Thoracic aorta (tissue), 2 donors: Measurements from ENCODE around the gene RUFY4. TPM values are rescaled to one million over a fixed set of nuclear protein-coding genes. Genes with fewer than 3 reads are reported as not detected.

Experiments
- ATAC-seq: fragments of 150-250 bp; one replicate; pipeline ENCODE4 v1.8.0; 2017; ENCODE audit warnings: low read depth; ENCODE audit not compliant: insufficient number of reproducible peaks, low FRiP score
- DNase-seq: peaks from one replicate; pipeline ENCODE4 v3.0.0-alpha.2; 2020; ENCODE audit warnings: low spot score
- H3K27ac ChIP-seq, 2 donors: fragments of 200-600 bp; sonication (generic); 1 replicate in 1 of 2; 2 replicates in 1 of 2; pipeline ENCODE4 v1.5.1; 2016; ENCODE audit warnings: mild to moderate bottlenecking in 2 of 2, moderate library complexity in 2 of 2
- H3K27me3 ChIP-seq: fragments of 200-600 bp; sonication (generic); replicated peaks from 2 replicates; pipeline ENCODE4 v1.6.0; 2016; ENCODE audit warnings: mild to moderate bottlenecking; ENCODE audit not compliant: insufficient read depth
- H3K36me3 ChIP-seq: fragments of 200-600 bp; sonication (generic); one replicate; pipeline ENCODE4 v1.5.1; 2016
- H3K4me1 ChIP-seq, 2 donors: fragments of 200-600 bp; sonication (generic); 1 replicate in 1 of 2; 2 replicates in 1 of 2; pipeline versions ENCODE4 v1.5.1 to v1.6.0; 2016; ENCODE audit warnings: low read depth in 2 of 2, mild to moderate bottlenecking in 1 of 2; ENCODE audit not compliant: control insufficient read depth in 1 of 2
- H3K4me3 ChIP-seq: fragments of 200-600 bp; sonication (generic); 2 replicates; pipeline ENCODE4 v1.5.1; 2016; ENCODE audit warnings: mild to moderate bottlenecking
- H3K9me3 ChIP-seq: fragments of 200-600 bp; sonication (generic); 2 replicates; pipeline ENCODE4 v1.5.1; 2016
- CTCF ChIP-seq: fragments of 200-600 bp; sonication (generic); IDR thresholded peaks from one replicate; pipeline ENCODE4 v1.5.1; 2019; ENCODE audit warnings: antibody characterized with exemption
- total RNA-seq, 2 donors: library from RNA; depleted of rRNA; stranded (reverse); fragments of >200 nt; gene quantifications; one replicate each; pipeline versions ENCODE4 v1.1.0 to v1.2.3, GENCODE V29; 2016

Gene RUFY4
- total RNA-seq, 2 donors from 2014 or later, result 0.68 TPM; not detected in 1

- Histone ChIP-seq H3K4me3 (no peak overlapping the region), H3K27me3 (no peaks in the 10 kb centered on the region), H3K4me1 (peaks cover 0 to 6% of the 10 kb centered on the region in 2 donors), H3K9me3 (no peaks in the 10 kb centered on the region), H3K27ac (no peak overlapping the region), H3K36me3 (no peaks in the 10 kb centered on the region)
- no peak for TF ChIP-seq CTCF
- DNase-seq, result no peak
- ATAC-seq, result no peak
Observed at GRCh38 chr2:218069606-218070300, 700 bp downstream of the RUFY4 start.

GRCh38 chr2:218070587-218070986 is 1.5 kb downstream of the RUFY4 start:
- Histone ChIP-seq H3K4me1 (peaks cover 0 to 6% of the 10 kb centered on the region in 2 donors), H3K9me3 (no peaks in the 10 kb centered on the region), H3K27me3 (no peaks in the 10 kb centered on the region), H3K4me3 (no peak overlapping the region), H3K36me3 (no peaks in the 10 kb centered on the region), H3K27ac (no peak overlapping the region)
- DNase-seq (no peak), ATAC-seq (no peak)
- no peak for TF ChIP-seq CTCF

GRCh38 chr2:218071218-218071937 is 2.3 kb downstream of the RUFY4 start:
- ATAC-seq, result no peak
- no peaks in the 10 kb centered on the region for H3K27me3 ChIP-seq
- TF ChIP-seq CTCF, result no peak

GRCh38 chr2:218072002-218072401 is 2.9 kb downstream of the RUFY4 start:
- peaks cover 0 to 6% of the 10 kb centered on the region in 2 donors for H3K4me1 ChIP-seq
- no peaks in the 10 kb centered on the region for H3K27me3 ChIP-seq
- no peak for ATAC-seq
- H3K36me3 ChIP-seq, result no peaks in the 10 kb centered on the region
- no peak overlapping the region for H3K27ac ChIP-seq
- no peak for TF ChIP-seq CTCF
- no peak overlapping the region for H3K4me3 ChIP-seq
- no peaks in the 10 kb centered on the region for H3K9me3 ChIP-seq
- DNase-seq, result no peak

More at GRCh38 chr2:218071218-218071937, 2.3 kb downstream of the RUFY4 start:
- Histone ChIP-seq H3K4me1 (peaks cover 0 to 6% of the 10 kb centered on the region in 2 donors), H3K36me3 (no peaks in the 10 kb centered on the region), H3K4me3 (no peak overlapping the region), H3K9me3 (no peaks in the 10 kb centered on the region), H3K27ac (no peak overlapping the region)
- no peak for DNase-seq

GRCh38 chr2:218072478-218073024 is 3.5 kb downstream of the RUFY4 start:
- ATAC-seq (no peak), DNase-seq (no peak)
- Histone ChIP-seq H3K9me3 (no peaks in the 10 kb centered on the region), H3K27me3 (no peaks in the 10 kb centered on the region), H3K27ac (no peak overlapping the region), H3K4me1 (peaks cover 0 to 6% of the 10 kb centered on the region in 2 donors), H3K4me3 (no peak overlapping the region), H3K36me3 (no peaks in the 10 kb centered on the region)
- no peak for TF ChIP-seq CTCF
